ENCODE measurements around the gene SPATA13.

DNA sequence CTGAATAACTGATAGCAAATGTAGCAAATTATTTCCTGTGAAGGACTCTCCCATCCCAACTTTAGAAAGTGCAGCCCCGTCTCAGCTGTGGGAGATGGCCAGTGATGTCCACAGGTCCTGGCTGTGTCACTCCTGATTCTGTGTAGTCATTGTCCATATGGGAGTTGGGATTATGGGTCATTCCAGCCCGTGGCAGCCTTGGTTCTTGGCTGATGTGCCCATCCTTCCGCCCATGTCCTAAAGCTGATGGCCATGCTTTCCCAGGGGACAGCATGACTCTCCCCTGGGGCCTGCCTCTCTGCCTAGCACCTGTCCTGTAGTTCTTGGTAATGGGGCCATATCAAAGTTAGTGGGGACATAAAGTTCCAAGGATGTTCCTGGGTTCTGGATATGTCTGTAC lies 104.9 kb downstream of the SPATA13 start:
- TF ChIP-seq, protein P1, sequence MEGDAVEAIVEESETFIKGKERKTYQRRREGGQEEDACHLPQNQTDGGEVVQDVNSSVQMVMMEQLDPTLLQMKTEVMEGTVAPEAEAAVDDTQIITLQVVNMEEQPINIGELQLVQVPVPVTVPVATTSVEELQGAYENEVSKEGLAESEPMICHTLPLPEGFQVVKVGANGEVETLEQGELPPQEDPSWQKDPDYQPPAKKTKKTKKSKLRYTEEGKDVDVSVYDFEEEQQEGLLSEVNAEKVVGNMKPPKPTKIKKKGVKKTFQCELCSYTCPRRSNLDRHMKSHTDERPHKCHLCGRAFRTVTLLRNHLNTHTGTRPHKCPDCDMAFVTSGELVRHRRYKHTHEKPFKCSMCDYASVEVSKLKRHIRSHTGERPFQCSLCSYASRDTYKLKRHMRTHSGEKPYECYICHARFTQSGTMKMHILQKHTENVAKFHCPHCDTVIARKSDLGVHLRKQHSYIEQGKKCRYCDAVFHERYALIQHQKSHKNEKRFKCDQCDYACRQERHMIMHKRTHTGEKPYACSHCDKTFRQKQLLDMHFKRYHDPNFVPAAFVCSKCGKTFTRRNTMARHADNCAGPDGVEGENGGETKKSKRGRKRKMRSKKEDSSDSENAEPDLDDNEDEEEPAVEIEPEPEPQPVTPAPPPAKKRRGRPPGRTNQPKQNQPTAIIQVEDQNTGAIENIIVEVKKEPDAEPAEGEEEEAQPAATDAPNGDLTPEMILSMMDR (IDR thresholded peaks at IDR 0.05) = no peak
- no peak for TF ChIP-seq POLR2AphosphoS5 (IDR thresholded peaks at IDR 0.05)
- no peak for TF ChIP-seq POLR2A (IDR thresholded peaks at IDR 0.05)
